ENCODE data around the gene KCTD17.

KCTD17 gene

DNA sequence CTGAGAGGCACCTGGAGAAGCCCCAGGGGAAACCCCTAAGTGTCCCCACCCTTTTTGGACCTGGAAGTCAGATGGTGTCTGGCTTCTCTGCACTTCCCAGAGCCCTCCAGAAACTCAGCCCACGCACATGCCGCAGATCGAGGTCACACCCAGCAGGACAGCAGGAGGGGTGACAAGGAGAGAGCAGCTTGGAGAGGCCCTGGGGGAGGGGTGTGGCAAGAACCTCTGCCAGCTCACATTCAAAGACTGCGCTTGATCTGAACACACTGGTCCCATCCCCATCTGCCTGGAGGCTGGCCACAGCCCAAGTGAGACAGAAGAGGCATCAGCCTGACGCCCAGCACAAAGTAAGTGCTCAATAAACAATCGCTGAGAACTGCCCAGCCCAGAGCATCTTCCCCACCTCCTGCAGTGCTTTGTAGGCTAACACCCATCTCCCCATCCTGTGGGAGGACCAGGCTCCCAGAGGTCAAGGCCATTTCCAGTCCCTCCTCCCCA, 36.6 kb downstream of the KCTD17 start:
- Histone ChIP-seq H3K9me3 (ENCODE audit: control insufficient read depth in 1 of 2, low read length in 2 of 2) (no peaks in the 10 kb centered on the region), H3K9ac (ENCODE audit: low read depth in 1 of 2, low read length in 2 of 2) (no peak overlapping the region), H3K27me3 (ENCODE audit: control insufficient read depth in 1 of 2, insufficient read depth in 2 of 2, low read length in 2 of 2) (no peaks in the 10 kb centered on the region), H3K4me3 (ENCODE audit: low read depth in 1 of 2, low read length in 2 of 2) (no peak overlapping the region), H3K27ac (ENCODE audit: low read depth, low read length) (no peak overlapping the region), H3K4me1 (ENCODE audit: control insufficient read depth in 1 of 2, insufficient read depth in 2 of 2, low read length in 2 of 2) (peaks cover 5 to 8% of the 10 kb centered on the region in 2 donors), H3K36me3 (ENCODE audit: control insufficient read depth in 1 of 2, insufficient read depth in 2 of 2, low read length in 2 of 2) (no peaks in the 10 kb centered on the region)

DNA sequence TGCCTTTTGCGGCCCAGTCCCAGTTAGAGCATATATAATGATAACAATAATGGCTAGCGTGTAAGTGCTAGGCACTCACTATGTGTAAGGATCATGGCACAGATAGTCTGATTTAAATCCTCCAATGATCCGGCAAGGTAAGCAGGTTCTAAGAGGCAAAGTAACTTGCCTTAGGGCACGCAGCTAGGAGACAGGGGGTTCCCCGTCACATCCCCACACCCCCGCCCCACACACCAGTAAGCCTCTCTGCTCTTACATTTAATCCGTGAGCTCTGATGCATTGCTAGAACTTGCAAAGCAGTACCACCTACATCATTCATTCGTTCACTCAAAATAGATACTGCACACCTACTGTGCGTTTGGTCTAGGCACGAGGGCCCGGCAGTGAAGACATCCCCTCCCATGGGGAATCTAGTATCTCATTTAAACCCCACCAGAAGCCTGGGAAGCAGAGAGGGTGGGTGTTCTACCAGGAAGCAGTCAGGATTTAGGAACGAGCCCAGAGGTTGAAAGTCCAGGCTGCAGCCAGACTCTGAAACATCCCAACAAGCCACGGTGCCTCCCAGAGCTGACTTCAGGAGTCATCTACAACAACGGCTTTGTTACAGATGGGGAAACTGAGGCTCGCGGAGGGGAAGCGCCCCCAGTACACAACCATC, 37.3 kb downstream of the KCTD17 start:
- Histone ChIP-seq H3K4me3 (ENCODE audit: low read depth in 1 of 2, low read length in 2 of 2) (no peak overlapping the region), H3K4me1 (ENCODE audit: control insufficient read depth in 1 of 2, insufficient read depth in 2 of 2, low read length in 2 of 2) (peaks cover 5 to 8% of the 10 kb centered on the region in 2 donors), H3K9ac (ENCODE audit: low read depth in 1 of 2, low read length in 2 of 2) (no peak overlapping the region), H3K27ac (ENCODE audit: low read depth, low read length) (no peak overlapping the region), H3K9me3 (ENCODE audit: control insufficient read depth in 1 of 2, low read length in 2 of 2) (no peaks in the 10 kb centered on the region), H3K36me3 (ENCODE audit: control insufficient read depth in 1 of 2, insufficient read depth in 2 of 2, low read length in 2 of 2) (no peaks in the 10 kb centered on the region), H3K27me3 (ENCODE audit: control insufficient read depth in 1 of 2, insufficient read depth in 2 of 2, low read length in 2 of 2) (no peaks in the 10 kb centered on the region)

DNA sequence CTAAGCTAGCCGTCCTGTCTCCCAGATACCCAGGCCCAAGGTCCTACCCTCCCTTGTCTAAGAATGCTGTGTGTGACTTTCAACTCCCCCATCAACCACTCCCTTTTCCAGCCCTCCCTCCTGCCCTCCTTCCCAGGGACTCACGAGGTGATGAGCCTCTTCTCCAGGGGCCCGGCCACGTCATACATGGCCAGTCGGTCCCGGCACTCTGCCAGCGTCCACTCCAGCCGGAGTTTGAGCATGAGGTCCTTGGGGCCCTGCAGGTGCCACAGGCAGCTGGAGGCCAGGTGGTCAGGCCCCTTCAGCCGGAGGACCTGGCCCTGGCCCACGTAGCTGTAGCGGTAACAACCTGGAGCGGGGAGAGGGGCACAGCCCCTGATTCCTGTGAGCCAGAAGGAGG, 37.9 kb downstream of the KCTD17 start:
- no peaks in the 10 kb centered on the region for H3K36me3 ChIP-seq (ENCODE audit: control insufficient read depth in 1 of 2, insufficient read depth in 2 of 2, low read length in 2 of 2)
- H3K27me3 ChIP-seq (ENCODE audit: control insufficient read depth in 1 of 2, insufficient read depth in 2 of 2, low read length in 2 of 2): no peaks in the 10 kb centered on the region
- H3K9ac ChIP-seq (ENCODE audit: low read depth in 1 of 2, low read length in 2 of 2): no peak overlapping the region
- no peak overlapping the region for H3K4me3 ChIP-seq (ENCODE audit: low read depth in 1 of 2, low read length in 2 of 2)
- no peaks in the 10 kb centered on the region for H3K9me3 ChIP-seq (ENCODE audit: control insufficient read depth in 1 of 2, low read length in 2 of 2)
- no peak overlapping the region for H3K27ac ChIP-seq (ENCODE audit: low read depth, low read length)
- H3K4me1 ChIP-seq (ENCODE audit: control insufficient read depth in 1 of 2, insufficient read depth in 2 of 2, low read length in 2 of 2): peaks cover 5 to 8% of the 10 kb centered on the region in 2 donors

- H3K27me3 ChIP-seq (ENCODE audit: control insufficient read depth in 1 of 2, insufficient read depth in 2 of 2, low read length in 2 of 2): peaks cover under 1 to 2% of the 10 kb centered on the region in 2 donors
- H3K9me3 ChIP-seq (ENCODE audit: control insufficient read depth in 1 of 2, low read length in 2 of 2): no peaks in the 10 kb centered on the region
Measured at GRCh38 chr22:37090920-37091695, 39.6 kb downstream of the KCTD17 start.

DNA sequence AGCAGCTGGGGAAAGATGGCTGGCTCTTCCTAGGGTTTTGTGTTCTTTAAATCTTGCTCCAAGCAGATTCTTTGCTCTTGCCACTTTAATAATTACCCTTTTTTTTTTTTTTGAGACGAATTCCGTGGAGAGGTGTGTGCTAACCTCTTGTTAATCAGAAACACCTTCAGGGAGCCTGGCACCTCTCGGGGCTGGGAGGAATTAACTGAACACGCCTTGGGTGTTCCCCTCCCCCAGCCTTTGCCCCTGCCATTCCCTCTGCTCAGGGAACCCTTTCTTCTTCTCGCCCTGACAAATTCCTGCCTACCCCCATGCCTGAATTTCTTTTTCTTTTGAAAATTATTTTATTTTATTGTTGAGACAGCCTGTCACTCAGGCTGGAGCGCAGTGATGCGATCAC, 40.5 kb downstream of the KCTD17 start:
- no peak overlapping the region for H3K27ac ChIP-seq (ENCODE audit: low read depth, low read length)
- H3K9me3 ChIP-seq (ENCODE audit: control insufficient read depth in 1 of 2, low read length in 2 of 2): no peaks in the 10 kb centered on the region
- H3K4me1 ChIP-seq (ENCODE audit: control insufficient read depth in 1 of 2, insufficient read depth in 2 of 2, low read length in 2 of 2): peaks cover 5 to 8% of the 10 kb centered on the region in 2 donors
- H3K9ac ChIP-seq (ENCODE audit: low read depth in 1 of 2, low read length in 2 of 2): no peak overlapping the region
- H3K36me3 ChIP-seq (ENCODE audit: control insufficient read depth in 1 of 2, insufficient read depth in 2 of 2, low read length in 2 of 2): no peaks in the 10 kb centered on the region
- no peak overlapping the region for H3K4me3 ChIP-seq (ENCODE audit: low read depth in 1 of 2, low read length in 2 of 2)
- H3K27me3 ChIP-seq (ENCODE audit: control insufficient read depth in 1 of 2, insufficient read depth in 2 of 2, low read length in 2 of 2): peaks cover 4% of the 10 kb centered on the region in 2 donors

More at GRCh38 chr22:37090920-37091695, 39.6 kb downstream of the KCTD17 start:
- H3K27ac ChIP-seq (ENCODE audit: low read depth, low read length): no peak overlapping the region
- no peak overlapping the region for H3K9ac ChIP-seq (ENCODE audit: low read depth in 1 of 2, low read length in 2 of 2)
- H3K36me3 ChIP-seq (ENCODE audit: control insufficient read depth in 1 of 2, insufficient read depth in 2 of 2, low read length in 2 of 2): no peaks in the 10 kb centered on the region
- H3K4me1 ChIP-seq (ENCODE audit: control insufficient read depth in 1 of 2, insufficient read depth in 2 of 2, low read length in 2 of 2): peaks cover 5 to 8% of the 10 kb centered on the region in 2 donors
- no peak overlapping the region for H3K4me3 ChIP-seq (ENCODE audit: low read depth in 1 of 2, low read length in 2 of 2)

DNA sequence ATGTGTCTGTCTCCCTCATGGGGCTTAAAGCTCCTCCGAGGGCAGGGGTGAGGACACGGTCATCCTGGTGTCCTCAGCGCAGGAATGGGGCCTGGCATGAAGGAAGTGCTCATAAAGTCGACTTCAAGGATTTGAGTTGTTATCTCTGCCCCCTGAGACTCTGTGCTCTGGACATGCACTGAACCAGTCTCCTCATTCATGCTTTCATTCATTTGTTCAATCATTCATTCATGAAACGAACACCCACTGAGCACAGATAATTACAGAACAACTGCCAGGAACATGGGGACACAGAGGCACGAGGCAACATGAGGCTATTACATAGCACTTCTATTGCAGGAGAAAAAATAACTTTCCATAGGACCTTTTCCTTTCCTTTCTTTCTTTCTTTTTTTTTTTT, 41.5 kb downstream of the KCTD17 start:
- H3K9me3 ChIP-seq (ENCODE audit: control insufficient read depth in 1 of 2, low read length in 2 of 2): no peaks in the 10 kb centered on the region
- H3K4me1 ChIP-seq (ENCODE audit: control insufficient read depth in 1 of 2, insufficient read depth in 2 of 2, low read length in 2 of 2): peaks cover 5 to 8% of the 10 kb centered on the region in 2 donors
- H3K27me3 ChIP-seq (ENCODE audit: control insufficient read depth in 1 of 2, insufficient read depth in 2 of 2, low read length in 2 of 2): peaks cover 4% of the 10 kb centered on the region in 2 donors

GRCh38 chr22:37094239-37094638, 42.7 kb downstream of the KCTD17 start:
- Histone ChIP-seq H3K4me3 (ENCODE audit: low read depth in 1 of 2, low read length in 2 of 2) (no peak overlapping the region), H3K36me3 (ENCODE audit: control insufficient read depth in 1 of 2, insufficient read depth in 2 of 2, low read length in 2 of 2) (no peaks in the 10 kb centered on the region), H3K27me3 (ENCODE audit: control insufficient read depth in 1 of 2, insufficient read depth in 2 of 2, low read length in 2 of 2) (peaks cover 4 to 9% of the 10 kb centered on the region in 2 donors)

More for the DNA sequence above, 41.5 kb downstream of the KCTD17 start:
- Histone ChIP-seq H3K27ac (ENCODE audit: low read depth, low read length) (no peak overlapping the region), H3K4me3 (ENCODE audit: low read depth in 1 of 2, low read length in 2 of 2) (no peak overlapping the region), H3K9ac (ENCODE audit: low read depth in 1 of 2, low read length in 2 of 2) (no peak overlapping the region), H3K36me3 (ENCODE audit: control insufficient read depth in 1 of 2, insufficient read depth in 2 of 2, low read length in 2 of 2) (no peaks in the 10 kb centered on the region)

DNA sequence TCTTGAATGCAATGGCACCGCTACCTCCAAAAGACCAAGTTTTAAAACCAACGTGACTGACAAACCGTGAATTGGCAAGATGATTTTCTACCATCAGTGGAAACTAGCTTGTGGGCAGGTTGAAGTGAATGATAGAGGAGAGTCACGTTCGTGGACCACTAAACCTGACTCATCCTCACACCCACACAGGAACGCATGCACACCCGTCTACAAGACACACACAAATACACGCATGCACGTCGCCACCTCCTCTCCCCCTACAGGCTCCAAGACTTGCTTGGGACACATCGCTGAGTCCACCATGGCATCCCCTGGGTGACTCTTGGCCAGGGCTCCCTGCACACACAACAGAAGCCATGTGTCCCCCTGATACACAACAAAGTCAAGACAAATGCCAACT, 43.6 kb downstream of the KCTD17 start:
- H3K4me1 ChIP-seq (ENCODE audit: control insufficient read depth in 1 of 2, insufficient read depth in 2 of 2, low read length in 2 of 2): peaks cover 1 to 5% of the 10 kb centered on the region in 2 donors
- no peaks in the 10 kb centered on the region for H3K36me3 ChIP-seq (ENCODE audit: control insufficient read depth in 1 of 2, insufficient read depth in 2 of 2, low read length in 2 of 2)
- H3K9ac ChIP-seq (ENCODE audit: low read depth in 1 of 2, low read length in 2 of 2): no peak overlapping the region
- no peak overlapping the region for H3K4me3 ChIP-seq (ENCODE audit: low read depth in 1 of 2, low read length in 2 of 2)
- H3K27ac ChIP-seq (ENCODE audit: low read depth, low read length): no peak overlapping the region
- no peaks in the 10 kb centered on the region for H3K9me3 ChIP-seq (ENCODE audit: control insufficient read depth in 1 of 2, low read length in 2 of 2)
- peaks cover 4 to 9% of the 10 kb centered on the region in 2 donors for H3K27me3 ChIP-seq (ENCODE audit: control insufficient read depth in 1 of 2, insufficient read depth in 2 of 2, low read length in 2 of 2)

More at GRCh38 chr22:37094239-37094638, 42.7 kb downstream of the KCTD17 start:
- Histone ChIP-seq H3K9ac (ENCODE audit: low read depth in 1 of 2, low read length in 2 of 2) (no peak overlapping the region), H3K9me3 (ENCODE audit: control insufficient read depth in 1 of 2, low read length in 2 of 2) (no peaks in the 10 kb centered on the region), H3K27ac (ENCODE audit: low read depth, low read length) (no peak overlapping the region), H3K4me1 (ENCODE audit: control insufficient read depth in 1 of 2, insufficient read depth in 2 of 2, low read length in 2 of 2) (peaks cover under 1 to 2% of the 10 kb centered on the region in 2 donors)

DNA sequence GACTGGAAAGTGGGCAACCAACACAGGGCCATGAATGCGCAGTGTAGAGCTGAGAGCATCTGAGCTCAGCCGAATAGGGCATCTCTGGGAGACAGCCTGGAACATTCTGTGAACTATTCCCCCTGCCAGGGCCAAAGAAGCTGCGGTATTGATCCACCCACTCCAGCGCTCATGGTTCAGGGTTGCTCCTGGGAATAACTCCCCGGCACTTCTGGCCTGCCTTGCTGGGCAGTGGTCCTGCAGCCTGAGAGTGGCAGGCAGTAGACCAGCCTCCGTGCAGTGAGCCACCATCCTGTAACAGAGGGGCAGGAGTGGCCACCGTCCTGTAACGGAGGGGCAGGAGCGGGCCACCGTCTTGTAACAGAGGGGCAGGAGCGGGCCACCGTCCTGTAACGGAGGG, 45.8 kb downstream of the KCTD17 start:
- Histone ChIP-seq H3K27me3 (ENCODE audit: control insufficient read depth in 1 of 2, insufficient read depth in 2 of 2, low read length in 2 of 2) (peaks cover 4 to 9% of the 10 kb centered on the region in 2 donors), H3K36me3 (ENCODE audit: control insufficient read depth in 1 of 2, insufficient read depth in 2 of 2, low read length in 2 of 2) (no peaks in the 10 kb centered on the region), H3K9me3 (ENCODE audit: control insufficient read depth in 1 of 2, low read length in 2 of 2) (no peaks in the 10 kb centered on the region), H3K27ac (ENCODE audit: low read depth, low read length) (no peak overlapping the region), H3K4me3 (ENCODE audit: low read depth in 1 of 2, low read length in 2 of 2) (no peak overlapping the region), H3K4me1 (ENCODE audit: control insufficient read depth in 1 of 2, insufficient read depth in 2 of 2, low read length in 2 of 2) (peaks cover 17% of the 10 kb centered on the region in 2 donors), H3K9ac (ENCODE audit: low read depth in 1 of 2, low read length in 2 of 2) (no peak overlapping the region)

- H3K4me1 ChIP-seq (ENCODE audit: control insufficient read depth in 1 of 2, insufficient read depth in 2 of 2, low read length in 2 of 2): peaks cover 17% of the 10 kb centered on the region in 2 donors
- no peak overlapping the region for H3K27ac ChIP-seq (ENCODE audit: low read depth, low read length)
- H3K9me3 ChIP-seq (ENCODE audit: control insufficient read depth in 1 of 2, low read length in 2 of 2): no peaks in the 10 kb centered on the region
- H3K4me3 ChIP-seq (ENCODE audit: low read depth in 1 of 2, low read length in 2 of 2): no peak overlapping the region
- H3K36me3 ChIP-seq (ENCODE audit: control insufficient read depth in 1 of 2, insufficient read depth in 2 of 2, low read length in 2 of 2): no peaks in the 10 kb centered on the region
- H3K27me3 ChIP-seq (ENCODE audit: control insufficient read depth in 1 of 2, insufficient read depth in 2 of 2, low read length in 2 of 2): peaks cover 4 to 9% of the 10 kb centered on the region in 2 donors
- no peak overlapping the region for H3K9ac ChIP-seq (ENCODE audit: low read depth in 1 of 2, low read length in 2 of 2)
Measured at GRCh38 chr22:37098976-37099591, 47.5 kb downstream of the KCTD17 start.
